Naive thymus-derived CD4-positive, alpha-beta T cell (primary cell): ENCODE results near the gene IL36RN. TPM values are rescaled to one million over a fixed set of nuclear protein-coding genes. Genes with fewer than 3 reads are reported as not detected.

Experiments
- ATAC-seq: fragments of 150-1000 bp; cut with Tn5 transposase; 2 replicates; pipeline ENCODE4 v1.10.0; 2021; ENCODE audit warnings: mild to moderate bottlenecking, moderate library complexity
- CTCF ChIA-PET: fragments of 350-600 bp; sonication (Branson Sonifier 250); formaldehyde crosslinking; loops from one replicate; lab custom pipeline; 2021; ENCODE audit warnings: antibody characterized with exemption; lab: Charles Lee
- POLR2A ChIA-PET: fragments of 350-600 bp; sonication (Branson Sonifier 250); formaldehyde crosslinking; loops from one replicate; lab custom pipeline; 2021; ENCODE audit warnings: antibody characterized with exemption, inconsistent platforms; lab: Charles Lee
- DNase-seq, 9 donors: peaks; one replicate each; pipeline versions ENCODE4 v3.0.0 to v3.0.0-alpha.2; 2020 to 2022; ENCODE audit warnings: mixed read lengths in 1 of 9
- H3K27ac ChIP-seq: one replicate; pipeline ENCODE4 v1.7.0; 2013; ENCODE audit warnings: mild to moderate bottlenecking, low read depth, low read length, moderate library complexity
- H3K27me3 ChIP-seq, 2 donors: one replicate each; pipeline ENCODE4 v1.7.0; 2013; ENCODE audit warnings: low read length in 2 of 2, mild to moderate bottlenecking in 2 of 2, moderate library complexity in 2 of 2; ENCODE audit not compliant: control insufficient read depth in 2 of 2, insufficient read depth in 2 of 2
- H3K36me3 ChIP-seq, 3 experiments: 1 replicate in 2 of 3; 2 replicates in 1 of 3; pipeline ENCODE4 v1.7.0; 2013; ENCODE audit warnings: low read length in 3 of 3, mild to moderate bottlenecking in 3 of 3, moderate library complexity in 1 of 3; ENCODE audit not compliant: insufficient read depth in 3 of 3, control insufficient read depth in 2 of 3
- H3K4me1 ChIP-seq, 2 donors: one replicate each; pipeline ENCODE4 v1.7.0; 2013; ENCODE audit warnings: low read length in 2 of 2, mild to moderate bottlenecking in 2 of 2, moderate library complexity in 1 of 2; ENCODE audit not compliant: control insufficient read depth in 2 of 2, insufficient read depth in 2 of 2
- H3K4me3 ChIP-seq: 2 replicates; pipeline ENCODE4 v1.7.0; 2013; ENCODE audit warnings: mild to moderate bottlenecking, low read length
- H3K9me3 ChIP-seq, 3 experiments: 1 replicate in 2 of 3; 2 replicates in 1 of 3; pipeline ENCODE4 v1.7.0; 2013; ENCODE audit warnings: low read length in 3 of 3; ENCODE audit not compliant: control insufficient read depth in 2 of 3
- H3K27ac Mint-ChIP-seq, 9 donors: one replicate each; pipeline ENCODE4 v1.8.0; 2020 to 2022; ENCODE audit warnings: mixed read lengths in 9 of 9, mild to moderate bottlenecking in 8 of 9, moderate library complexity in 5 of 9, inconsistent platforms in 2 of 9
- H3K27me3 Mint-ChIP-seq, 5 donors: one replicate each; pipeline ENCODE4 v1.8.0; 2021 to 2022; ENCODE audit warnings: mixed read lengths in 5 of 5, mild to moderate bottlenecking in 1 of 5
- H3K36me3 Mint-ChIP-seq, 5 donors: one replicate each; pipeline ENCODE4 v1.8.0; 2020 to 2022; ENCODE audit warnings: mixed read lengths in 5 of 5, mild to moderate bottlenecking in 3 of 5, inconsistent platforms in 1 of 5
- H3K4me1 Mint-ChIP-seq, 7 donors: one replicate each; pipeline ENCODE4 v1.8.0; 2020 to 2022; ENCODE audit warnings: mixed read lengths in 7 of 7, mild to moderate bottlenecking in 3 of 7, inconsistent platforms in 1 of 7
- H3K4me3 Mint-ChIP-seq, 10 donors: one replicate each; pipeline ENCODE4 v1.8.0; 2020 to 2022; ENCODE audit warnings: mild to moderate bottlenecking in 10 of 10, mixed read lengths in 10 of 10, moderate library complexity in 6 of 10, inconsistent platforms in 2 of 10
- H3K9me3 Mint-ChIP-seq, 11 donors: one replicate each; pipeline ENCODE4 v1.8.0; 2020 to 2022; ENCODE audit warnings: mixed read lengths in 11 of 11, mild to moderate bottlenecking in 4 of 11, inconsistent platforms in 1 of 11, moderate library complexity in 1 of 11
- intact Hi-C, 2 donors: fragments of 100-400 bp; cut with micrococcal nuclease; formaldehyde crosslinking; loops; one replicate each; pipeline ENCODE4 v1.15.1; 2023
- polyA plus RNA-seq, 2 donors: library from polyadenylated mRNA; unstranded; fragments of 300-500 nt; fragmentation: Illumina TruSeq; gene quantifications; one replicate each; pipeline ENCODE4 v1.2.3, GENCODE V29; 2021
- total RNA-seq, 6 experiments: library from RNA in 5 of 6; stranded (reverse) in 5 of 6; gene quantifications; 1 replicate in 5 of 6; 2 replicates in 1 of 6; pipeline ENCODE4 v1.2.3 and lab custom pipeline; 2021 to 2026

The IL36RN gene
- total and polyA plus RNA-seq, 7 experiments from 2014 or later = 0.07 TPM; not detected in 6

GRCh38 chr2:113105047-113105785 lies 46.2 kb downstream of the IL36RN start:
- ChIA-PET POLR2A (no interaction called here), CTCF (no interaction called here)
- DNase-seq (no peak), ATAC-seq (peak; percentile 44)
- Histone ChIP-seq H3K9me3 (no peaks in the 10 kb centered on the region), H3K4me3 (no peak overlapping the region), H3K27ac (no peak overlapping the region), H3K36me3 (no peaks in the 10 kb centered on the region), H3K27me3 (no peaks in the 10 kb centered on the region), H3K4me1 (no peaks in the 10 kb centered on the region)
- intact Hi-C loops = no loop called here
- peaks cover 0 to 47% (median 0%) of the 10 kb centered on the region in 7 donors for H3K4me1 Mint-ChIP-seq
- peaks cover 0 to 11% (median 4%) of the 10 kb centered on the region in 5 donors for H3K27me3 Mint-ChIP-seq
- peaks cover 0 to 36% (median 0%) of the 10 kb centered on the region in 5 donors for H3K36me3 Mint-ChIP-seq
- no peak overlapping the region for H3K4me3 Mint-ChIP-seq
- peaks cover 0 to 26% (median 6%) of the 10 kb centered on the region in 11 donors for H3K9me3 Mint-ChIP-seq
- H3K27ac Mint-ChIP-seq = peak overlapping the region in 1 of 9 donors; percentile 56

DNA sequence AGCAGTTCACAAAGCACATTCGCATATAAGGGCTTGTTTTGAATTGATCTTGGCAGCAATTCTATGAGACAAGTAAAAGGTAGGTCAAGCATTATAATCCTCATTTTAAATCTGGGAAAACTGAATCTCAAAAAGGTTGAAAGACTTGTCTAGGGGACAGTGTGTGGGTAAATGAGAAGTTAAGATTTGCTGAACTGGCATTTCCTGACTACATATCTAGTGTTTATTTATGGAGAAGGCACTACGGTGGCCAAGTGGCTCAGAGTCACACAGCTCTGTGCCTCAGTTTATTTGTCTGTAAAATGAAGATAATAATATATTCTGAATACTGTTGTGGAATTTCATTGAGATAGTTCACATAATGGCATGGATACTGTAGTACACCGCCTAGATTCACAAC lies 52.1 kb downstream of the IL36RN start:
- Mint-ChIP-seq H3K27ac (no peak overlapping the region), H3K4me3 (no peak overlapping the region), H3K27me3 (peaks cover 0 to 11% (median 4%) of the 10 kb centered on the region in 5 donors), H3K9me3 (peaks cover 0 to 2% (median 0%) of the 10 kb centered on the region in 11 donors), H3K36me3 (peaks cover 0 to 4% (median 0%) of the 10 kb centered on the region in 5 donors), H3K4me1 (peaks cover 0 to 7% (median 0%) of the 10 kb centered on the region in 7 donors)
- ChIA-PET CTCF (no interaction called here), POLR2A (no interaction called here)
- ATAC-seq = no peak
- Histone ChIP-seq H3K27me3 (no peaks in the 10 kb centered on the region), H3K4me1 (peaks cover 4 to 10% of the 10 kb centered on the region in 2 donors), H3K9me3 (no peaks in the 10 kb centered on the region), H3K36me3 (no peaks in the 10 kb centered on the region), H3K27ac (no peak overlapping the region), H3K4me3 (no peak overlapping the region)
- intact Hi-C loops = no loop called here
- DNase-seq = no peak

DNA sequence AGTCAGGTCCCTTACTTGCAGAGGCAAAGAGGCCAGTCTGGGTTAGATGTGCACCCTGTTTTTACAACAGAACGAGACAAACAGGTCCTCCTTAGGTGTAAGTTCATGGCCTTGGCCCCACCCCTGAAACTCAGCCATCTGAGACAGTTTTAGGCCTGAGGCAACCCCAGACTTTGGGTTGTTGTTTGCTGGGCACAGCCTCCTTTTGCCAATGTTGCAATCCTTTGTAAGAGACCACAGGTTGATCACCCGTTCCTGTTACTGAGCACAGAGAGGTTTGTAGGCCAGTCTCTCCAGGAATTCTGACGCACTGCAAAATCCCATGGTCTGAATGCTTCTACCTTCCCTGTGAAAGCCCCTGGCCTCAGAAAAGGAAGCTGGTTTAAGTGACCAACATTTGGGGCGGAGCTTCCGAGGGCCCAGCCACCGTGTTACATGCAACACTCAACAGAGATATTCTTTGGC lies 52.9 kb downstream of the IL36RN start:
- H3K27me3 Mint-ChIP-seq = peaks cover 0 to 10% (median 4%) of the 10 kb centered on the region in 5 donors

GRCh38 chr2:113112441-113112840 lies 53.4 kb downstream of the IL36RN start:
- ChIA-PET POLR2A (no interaction called here), CTCF (no interaction called here)
- Histone ChIP-seq H3K4me1 (peaks cover 7 to 19% of the 10 kb centered on the region in 2 donors), H3K9me3 (no peaks in the 10 kb centered on the region), H3K36me3 (no peaks in the 10 kb centered on the region), H3K27me3 (no peaks in the 10 kb centered on the region), H3K27ac (no peak overlapping the region), H3K4me3 (no peak overlapping the region)
- DNase-seq = no peak
- H3K27me3 Mint-ChIP-seq = peaks cover 0 to 6% (median 4%) of the 10 kb centered on the region in 5 donors
- H3K27ac Mint-ChIP-seq = no peak overlapping the region
- no peaks in the 10 kb centered on the region for H3K9me3 Mint-ChIP-seq
- peaks cover 0 to 2% (median 0%) of the 10 kb centered on the region in 5 donors for H3K36me3 Mint-ChIP-seq
- peaks cover 0 to 17% (median 0%) of the 10 kb centered on the region in 7 donors for H3K4me1 Mint-ChIP-seq
- ATAC-seq = no peak
- intact Hi-C loops = no loop called here
- H3K4me3 Mint-ChIP-seq = no peak overlapping the region

More for the DNA sequence above, 52.9 kb downstream of the IL36RN start:
- H3K4me1 ChIP-seq = peaks cover 7 to 17% of the 10 kb centered on the region in 2 donors
- peak; percentile 76 for ATAC-seq
- no peak overlapping the region for H3K27ac ChIP-seq
- H3K4me3 ChIP-seq = no peak overlapping the region
- H3K27me3 ChIP-seq = no peaks in the 10 kb centered on the region
- Mint-ChIP-seq H3K4me3 (no peak overlapping the region), H3K4me1 (peaks cover 0 to 12% (median 0%) of the 10 kb centered on the region in 7 donors), H3K27ac (no peak overlapping the region), H3K9me3 (peaks cover 0 to 2% (median 0%) of the 10 kb centered on the region in 11 donors), H3K36me3 (peaks cover 0 to 4% (median 0%) of the 10 kb centered on the region in 5 donors)
- no peak for DNase-seq
- ChIA-PET POLR2A (no interaction called here), CTCF (no interaction called here)
- H3K9me3 ChIP-seq = no peaks in the 10 kb centered on the region
- intact Hi-C loops = no loop called here
- H3K36me3 ChIP-seq = no peaks in the 10 kb centered on the region

GRCh38 chr2:113112871-113113270 lies 53.9 kb downstream of the IL36RN start:
- no peaks in the 10 kb centered on the region for H3K9me3 ChIP-seq
- CTCF ChIA-PET = interaction anchor here (1.0 kb wide), 1 partner anchor 37 kb away, joined by 3 read pairs; no protein-coding TSS in a partner anchor
- no peak overlapping the region for H3K4me3 Mint-ChIP-seq
- no peak overlapping the region for H3K4me3 ChIP-seq
- H3K4me1 ChIP-seq = peaks cover 7 to 19% of the 10 kb centered on the region in 2 donors
- H3K36me3 ChIP-seq = no peaks in the 10 kb centered on the region
- ATAC-seq = no peak
- H3K27ac ChIP-seq = no peak overlapping the region
- no peaks in the 10 kb centered on the region for H3K27me3 ChIP-seq
- peaks cover 0 to 2% (median 0%) of the 10 kb centered on the region in 5 donors for H3K36me3 Mint-ChIP-seq
- H3K27me3 Mint-ChIP-seq = peaks cover 0 to 6% (median 4%) of the 10 kb centered on the region in 5 donors
- H3K27ac Mint-ChIP-seq = no peak overlapping the region
- POLR2A ChIA-PET = no interaction called here
- intact Hi-C loops = no loop called here
- DNase-seq = no peak
- no peaks in the 10 kb centered on the region for H3K9me3 Mint-ChIP-seq
- peaks cover 0 to 18% (median 0%) of the 10 kb centered on the region in 7 donors for H3K4me1 Mint-ChIP-seq

- Mint-ChIP-seq H3K27me3 (peaks cover 0 to 4% (median 0%) of the 10 kb centered on the region in 5 donors), H3K4me3 (no peak overlapping the region), H3K9me3 (no peaks in the 10 kb centered on the region), H3K4me1 (peaks cover 0 to 18% (median 0%) of the 10 kb centered on the region in 7 donors), H3K36me3 (peaks cover 0 to 2% (median 0%) of the 10 kb centered on the region in 5 donors), H3K27ac (no peak overlapping the region)
- ChIA-PET POLR2A (interaction anchor here (0.6 kb wide), 1 partner anchor 1056 kb away, joined by 3 read pairs; no protein-coding TSS in a partner anchor), CTCF (interaction anchor here (0.6 to 1.0 kb wide), 3 partner anchors 24 to 136 kb away, joined by 3 to 4 read pairs (median 3); partner anchors contain the start of gene IL36G)
- Histone ChIP-seq H3K27me3 (no peaks in the 10 kb centered on the region), H3K36me3 (no peaks in the 10 kb centered on the region), H3K4me1 (peaks cover 7 to 19% of the 10 kb centered on the region in 2 donors), H3K27ac (no peak overlapping the region), H3K4me3 (no peak overlapping the region), H3K9me3 (no peaks in the 10 kb centered on the region)
- intact Hi-C loops = no loop called here
- DNase-seq (no peak), ATAC-seq (no peak)
These were observed 54.8 kb downstream of the IL36RN start for GRCh38 chr2:113113807-113114206.
